NCI-H2107 (cell line): ENCODE results near the gene TIAM1.

Experiments used
- DNase-seq: peaks from one replicate; lab custom pipeline; 2025; lab: John Stamatoyannopoulos, UW

TIAM1 gene

GRCh38 chr21:31354604-31355443, 10.8 kb upstream of the TIAM1 start:
- DNase-seq, result no peak

GRCh38 chr21:31354122-31354521, 10.1 kb upstream of the TIAM1 start:
- DNase-seq, result no peak

GRCh38 chr21:31352836-31353235, 8.8 kb upstream of the TIAM1 start:
- DNase-seq, result no peak

- no peak for DNase-seq
Measured at GRCh38 chr21:31351960-31352359, 7.9 kb upstream of the TIAM1 start.

GRCh38 chr21:31351438-31351837, 7.4 kb upstream of the TIAM1 start:
- no peak for DNase-seq

GRCh38 chr21:31349208-31349607, 5.1 kb upstream of the TIAM1 start:
- no peak for DNase-seq

GRCh38 chr21:31348188-31348587, 4.1 kb upstream of the TIAM1 start:
- no peak for DNase-seq

GRCh38 chr21:31347435-31348032, 3.5 kb upstream of the TIAM1 start:
- no peak for DNase-seq

GRCh38 chr21:31346256-31346821, 2.3 kb upstream of the TIAM1 start:
- DNase-seq, result no peak

GRCh38 chr21:31345136-31345535, 1.1 kb upstream of the TIAM1 start:
- DNase-seq, result no peak

- DNase-seq, result no peak
Measured at GRCh38 chr21:31343030-31343510, 991 bp downstream of the TIAM1 start.

- DNase-seq, result no peak
Measured at GRCh38 chr21:31342348-31342747, 1.7 kb downstream of the TIAM1 start.

- no peak for DNase-seq
Measured at GRCh38 chr21:31340942-31341487, 3.0 kb downstream of the TIAM1 start.

GRCh38 chr21:31340514-31340913, 3.5 kb downstream of the TIAM1 start:
- DNase-seq, result no peak

GRCh38 chr21:31339721-31340120, 4.3 kb downstream of the TIAM1 start:
- DNase-seq, result no peak

- DNase-seq, result no peak
Measured at GRCh38 chr21:31338908-31339368, 5.1 kb downstream of the TIAM1 start.

- no peak for DNase-seq
Measured at GRCh38 chr21:31337996-31338907, 5.8 kb downstream of the TIAM1 start.

GRCh38 chr21:31337086-31337485, 7.0 kb downstream of the TIAM1 start:
- no peak for DNase-seq

- no peak for DNase-seq
Measured at GRCh38 chr21:31336739-31337040, 7.4 kb downstream of the TIAM1 start.

- DNase-seq, result no peak
Measured at GRCh38 chr21:31335957-31336738, 7.9 kb downstream of the TIAM1 start.

- peak; percentile 38 for DNase-seq
Measured at GRCh38 chr21:31334648-31335121, 9.4 kb downstream of the TIAM1 start.
